D721Med (cell line): ENCODE measurements around the gene NAV2.

Experiments
- DNase-seq: peaks from one replicate; pipeline ENCODE4 v3.0.0; 2011; ENCODE audit warnings: low spot score; ENCODE audit not compliant: insufficient read length
- FAIRE-seq: peaks from 2 replicates; lab custom pipeline; 2011; peaks lifted over from hg19 to GRCh38; lab: Jason Lieb, UNC
- TF ChIP-seq, protein P1 (sequence below): IDR thresholded peaks from 2 replicates; pipeline ENCODE4 v1.5.1; 2012; ENCODE audit warnings: mild to moderate bottlenecking, control low read depth; ENCODE audit not compliant: insufficient read depth; ENCODE audit errors: missing control alignments

The NAV2 gene

DNA sequence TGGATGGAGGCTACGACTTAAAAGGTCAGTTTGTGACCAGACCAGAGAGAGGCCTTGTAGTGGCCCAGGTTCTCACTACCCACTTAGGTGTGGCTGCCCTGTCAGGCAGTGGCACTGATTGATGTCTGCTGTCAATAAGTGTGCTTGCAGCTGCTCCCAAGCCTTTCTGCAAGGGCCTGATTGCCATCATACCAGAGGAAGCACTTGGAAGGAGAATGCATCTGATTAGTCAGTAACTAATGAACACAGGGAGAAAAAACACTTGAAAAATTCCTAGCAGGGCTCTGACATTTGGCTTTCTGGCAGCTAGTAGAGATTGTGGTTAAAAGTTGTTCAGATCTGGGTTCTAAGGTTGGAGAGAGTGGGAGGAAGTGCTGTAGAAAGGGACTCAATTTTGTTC, 107.5 kb downstream of the NAV2 start:
- FAIRE-seq (no peak), DNase-seq (no peak)
- TF ChIP-seq, protein P1, sequence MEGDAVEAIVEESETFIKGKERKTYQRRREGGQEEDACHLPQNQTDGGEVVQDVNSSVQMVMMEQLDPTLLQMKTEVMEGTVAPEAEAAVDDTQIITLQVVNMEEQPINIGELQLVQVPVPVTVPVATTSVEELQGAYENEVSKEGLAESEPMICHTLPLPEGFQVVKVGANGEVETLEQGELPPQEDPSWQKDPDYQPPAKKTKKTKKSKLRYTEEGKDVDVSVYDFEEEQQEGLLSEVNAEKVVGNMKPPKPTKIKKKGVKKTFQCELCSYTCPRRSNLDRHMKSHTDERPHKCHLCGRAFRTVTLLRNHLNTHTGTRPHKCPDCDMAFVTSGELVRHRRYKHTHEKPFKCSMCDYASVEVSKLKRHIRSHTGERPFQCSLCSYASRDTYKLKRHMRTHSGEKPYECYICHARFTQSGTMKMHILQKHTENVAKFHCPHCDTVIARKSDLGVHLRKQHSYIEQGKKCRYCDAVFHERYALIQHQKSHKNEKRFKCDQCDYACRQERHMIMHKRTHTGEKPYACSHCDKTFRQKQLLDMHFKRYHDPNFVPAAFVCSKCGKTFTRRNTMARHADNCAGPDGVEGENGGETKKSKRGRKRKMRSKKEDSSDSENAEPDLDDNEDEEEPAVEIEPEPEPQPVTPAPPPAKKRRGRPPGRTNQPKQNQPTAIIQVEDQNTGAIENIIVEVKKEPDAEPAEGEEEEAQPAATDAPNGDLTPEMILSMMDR = no peak

DNA sequence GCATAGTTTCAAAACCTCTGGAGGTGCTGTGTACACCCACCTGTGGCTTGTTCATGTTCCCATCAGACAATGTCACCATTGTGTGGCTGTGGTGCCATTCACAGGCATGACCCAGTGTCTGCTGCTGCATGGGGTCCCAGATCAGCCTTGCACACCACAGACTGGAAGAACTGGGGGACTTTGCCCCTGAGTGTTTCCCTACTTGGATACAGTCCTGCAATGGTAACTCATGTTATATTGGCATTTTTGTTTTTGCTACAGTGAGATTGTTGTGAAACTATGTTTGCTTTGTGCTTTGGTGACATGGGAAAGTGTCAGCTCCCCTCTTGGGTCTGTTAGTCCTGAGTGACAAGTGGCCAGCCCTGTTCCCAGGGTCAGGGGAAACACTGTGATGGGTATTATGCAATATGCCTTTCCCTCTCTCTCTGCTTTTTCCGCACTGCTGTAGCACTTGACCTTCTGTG, 108.8 kb downstream of the NAV2 start:
- no peak for DNase-seq
- FAIRE-seq = no peak
- TF ChIP-seq, protein P1 = no peak

DNA sequence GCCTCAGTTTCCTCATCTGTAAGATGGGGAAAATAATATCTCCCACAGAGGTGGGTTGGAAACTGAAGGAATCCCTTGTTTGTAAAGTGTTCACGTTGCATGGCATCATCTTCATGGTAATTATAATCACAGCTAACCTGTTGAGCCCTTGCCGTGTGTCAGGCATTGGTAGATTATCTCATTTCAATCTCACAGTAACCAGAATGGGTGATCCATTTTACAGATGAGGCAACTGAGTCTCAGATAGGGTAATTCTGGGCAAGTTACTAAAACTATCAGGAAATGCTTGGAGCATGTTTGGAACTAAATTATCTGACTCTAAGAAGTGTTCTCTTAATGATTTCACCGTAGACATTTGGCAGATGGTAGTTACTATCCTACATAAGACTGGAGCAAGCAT, 109.4 kb downstream of the NAV2 start:
- FAIRE-seq (no peak), DNase-seq (no peak)
- TF ChIP-seq, protein P1 = no peak

DNA sequence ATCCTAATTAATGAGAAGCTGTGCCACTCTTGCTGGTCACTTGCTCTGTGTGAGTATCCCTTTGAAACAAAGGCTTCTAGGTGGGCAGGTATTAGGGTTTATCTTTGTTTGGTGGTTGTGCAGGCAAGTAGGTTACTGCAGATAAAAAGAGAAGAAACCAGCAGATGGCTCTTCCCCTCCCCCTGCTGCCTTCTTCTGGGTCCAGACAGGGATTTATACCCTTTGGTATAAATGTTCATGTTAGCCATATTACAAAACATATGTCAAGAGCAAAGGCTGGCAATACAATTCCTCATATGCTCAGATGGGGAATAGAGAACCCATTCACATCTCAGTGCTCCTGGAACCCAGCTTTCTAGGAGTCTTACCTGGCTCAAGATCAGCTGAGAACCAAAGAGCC, 109.9 kb downstream of the NAV2 start:
- TF ChIP-seq, protein P1 = no peak
- DNase-seq (no peak), FAIRE-seq (no peak)

DNA sequence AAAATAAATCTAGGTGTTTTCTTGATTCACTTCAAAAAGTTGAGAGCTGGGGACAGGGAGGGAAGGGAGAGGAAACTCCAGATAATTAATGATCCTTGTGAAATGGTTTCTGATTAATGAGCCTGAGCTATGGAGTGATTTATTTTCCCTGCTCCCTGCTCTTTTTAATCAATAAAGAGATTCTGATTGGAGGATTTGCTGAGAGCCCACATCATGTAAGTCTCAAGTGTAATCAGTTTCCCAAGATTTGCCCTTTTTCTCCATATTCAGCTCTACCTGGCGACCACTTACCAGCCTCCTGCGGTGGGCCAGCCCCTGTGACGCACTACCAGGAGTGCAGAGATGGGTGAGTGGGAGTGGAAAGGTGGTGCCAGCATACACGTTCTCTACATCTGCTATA, 114.0 kb downstream of the NAV2 start:
- no peak for FAIRE-seq
- TF ChIP-seq, protein P1 = no peak
- no peak for DNase-seq

DNA sequence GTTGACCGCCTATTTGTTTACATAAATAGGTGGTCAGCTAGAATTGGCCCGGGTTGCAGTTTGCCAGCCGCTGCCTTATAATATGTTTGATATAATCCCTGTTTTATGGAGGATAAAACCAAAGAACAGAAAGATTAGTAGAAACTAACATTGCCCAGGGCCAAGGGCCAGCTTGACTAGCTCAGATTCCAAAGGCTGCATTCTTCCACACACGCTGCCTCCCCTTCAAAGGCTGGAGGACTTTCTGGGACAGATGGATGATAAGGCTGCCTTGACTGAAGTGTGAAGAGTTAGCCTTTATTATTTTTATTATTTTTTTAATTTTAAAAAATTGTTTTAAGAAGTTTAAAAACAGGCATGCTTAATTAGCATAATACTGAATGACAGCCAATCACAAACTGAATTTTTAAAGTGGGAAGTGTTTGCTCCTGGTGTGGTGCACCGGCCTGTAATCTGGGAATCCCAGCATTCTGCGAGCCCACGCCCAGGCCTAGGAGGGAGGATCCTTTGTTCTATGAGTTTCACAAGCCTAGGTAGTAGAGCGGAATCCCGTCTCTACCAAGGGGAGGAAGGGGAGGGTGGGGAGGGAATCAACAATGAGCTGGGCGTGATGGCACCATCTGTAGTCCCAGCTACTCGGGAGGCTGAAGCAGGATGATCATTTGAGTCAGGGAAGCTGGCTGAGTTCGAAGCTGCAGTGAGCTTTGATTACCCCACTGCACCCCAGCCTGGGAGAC, 114.9 kb downstream of the NAV2 start:
- TF ChIP-seq, protein P1 = no peak
- FAIRE-seq = no peak
- no peak for DNase-seq

DNA sequence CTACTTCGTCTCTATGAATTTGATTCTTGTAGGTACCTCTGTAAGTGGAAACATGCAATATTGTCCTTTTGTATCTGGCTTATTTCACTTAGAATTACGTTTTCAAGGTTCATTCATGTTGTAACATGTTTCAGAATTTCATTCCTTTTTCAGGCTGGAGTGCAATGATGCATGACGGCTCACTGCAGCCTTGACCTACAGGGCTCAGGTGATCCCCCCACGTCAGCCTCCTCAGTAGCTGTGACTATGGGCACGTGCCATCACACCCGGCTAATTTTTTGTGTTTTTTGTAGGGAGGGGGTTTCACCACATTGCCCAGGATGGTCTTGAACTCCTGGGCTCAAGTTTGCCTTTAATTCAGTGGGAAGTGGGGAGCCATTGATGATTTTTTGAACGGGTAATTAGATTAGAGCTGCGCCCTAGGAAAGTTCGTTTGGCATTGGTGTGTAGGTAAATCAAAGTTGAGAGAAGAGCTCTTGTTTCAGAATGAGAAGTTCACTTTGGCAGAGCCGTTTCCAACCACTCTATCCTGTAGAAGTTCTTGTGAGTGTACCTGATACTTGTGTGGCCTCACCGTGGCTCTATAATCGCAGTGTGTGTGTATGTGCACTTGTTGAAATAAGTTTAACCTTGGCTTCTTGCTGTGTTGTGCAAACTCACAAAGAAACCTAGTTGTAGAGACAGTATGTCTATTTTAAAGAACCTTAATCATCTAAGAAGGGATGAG, 115.9 kb downstream of the NAV2 start:
- TF ChIP-seq, protein P1 = no peak
- FAIRE-seq = no peak
- no peak for DNase-seq
